Stimulated activated CD4-positive, alpha-beta T cell treated with anti-CD3 and anti-CD28 coated beads, Interleukin-1b, Interleukin-23, amount 100 ng/mL, for 1 hour (primary cell): ENCODE results near the gene IFITM2.
"Not testable (repeated sequence)": the region's sequence is repeated elsewhere in the genome, so short reads cannot be mapped to it uniquely, and the experiment has no call there.

ENCODE experiments used
- DNase-seq, 2 donors: peaks; one replicate each; pipeline ENCODE4 v3.0.0-alpha.2; 2020; ENCODE audit warnings: low read depth in 2 of 2

The IFITM2 gene

GRCh38 chr11:307766-308708, at the start of gene IFITM2:
IFITM2 (plus strand) TSS chr11:307816; CDS start chr11:308193, 377 bp downstream.
- not testable (repeated sequence) for DNase-seq

DNA sequence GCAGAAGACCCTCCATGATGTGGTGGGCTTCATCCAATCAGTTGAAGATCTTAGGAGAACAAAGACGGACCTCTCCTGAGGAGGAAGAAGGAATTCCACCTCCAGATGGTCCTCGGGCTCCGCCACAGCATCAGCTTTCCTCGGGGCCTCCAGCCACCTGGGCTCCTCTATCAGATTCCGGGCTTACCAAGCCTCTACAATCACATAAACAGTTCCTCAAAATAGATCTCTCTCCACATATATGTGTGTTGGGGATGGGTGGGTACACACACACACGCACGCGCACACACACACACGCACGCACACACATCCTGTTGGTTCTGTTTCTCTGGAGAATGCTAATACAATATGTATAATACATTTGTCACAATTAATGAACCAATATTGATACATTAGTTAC, 48.2 kb upstream of the IFITM2 start:
- no peak for DNase-seq

DNA sequence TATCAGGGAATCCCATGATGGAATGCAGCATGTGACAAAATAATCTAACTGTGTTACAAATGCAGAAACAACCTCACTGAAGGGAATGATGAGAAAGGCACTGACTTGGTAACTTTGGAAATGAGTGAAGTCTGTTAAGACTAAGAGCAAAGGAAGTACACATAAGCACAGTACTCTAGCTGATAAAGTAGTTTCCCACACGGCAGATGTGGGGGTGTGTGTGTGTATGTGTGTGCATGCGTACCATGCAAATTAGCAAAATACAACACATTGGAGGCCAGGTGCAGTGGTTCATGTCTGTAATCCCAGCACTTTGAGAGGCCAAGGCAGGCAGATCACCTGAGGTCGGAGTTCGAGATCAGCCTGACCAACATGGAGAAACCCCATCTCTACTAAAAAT, 46.0 kb upstream of the IFITM2 start:
- no peak for DNase-seq

GRCh38 chr11:266676-267439, 40.8 kb upstream of the IFITM2 start:
- DNase-seq: no peak

GRCh38 chr11:267491-267994, 40.1 kb upstream of the IFITM2 start:
- no peak for DNase-seq

DNA sequence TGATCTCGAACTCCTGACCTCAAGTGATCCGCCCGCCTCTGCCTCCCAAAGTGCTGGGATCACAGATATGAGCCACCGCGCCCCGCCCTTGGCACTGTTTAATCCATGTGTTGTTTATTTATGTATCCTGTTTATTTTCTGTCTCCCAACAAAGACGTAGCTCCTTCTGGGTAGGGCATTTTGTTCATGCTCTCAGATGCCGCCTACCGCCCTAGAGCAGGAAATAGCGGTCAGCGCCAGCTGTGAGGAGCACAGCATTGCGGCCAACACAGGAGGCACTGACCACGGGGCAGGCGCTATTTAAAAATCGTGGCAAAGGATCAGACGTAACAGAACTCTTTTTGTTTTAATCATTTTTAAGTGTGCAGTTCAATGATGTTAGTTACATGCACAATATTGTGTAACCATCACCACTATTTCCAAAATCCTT, 38.9 kb upstream of the IFITM2 start:
- not testable (repeated sequence) for DNase-seq

DNA sequence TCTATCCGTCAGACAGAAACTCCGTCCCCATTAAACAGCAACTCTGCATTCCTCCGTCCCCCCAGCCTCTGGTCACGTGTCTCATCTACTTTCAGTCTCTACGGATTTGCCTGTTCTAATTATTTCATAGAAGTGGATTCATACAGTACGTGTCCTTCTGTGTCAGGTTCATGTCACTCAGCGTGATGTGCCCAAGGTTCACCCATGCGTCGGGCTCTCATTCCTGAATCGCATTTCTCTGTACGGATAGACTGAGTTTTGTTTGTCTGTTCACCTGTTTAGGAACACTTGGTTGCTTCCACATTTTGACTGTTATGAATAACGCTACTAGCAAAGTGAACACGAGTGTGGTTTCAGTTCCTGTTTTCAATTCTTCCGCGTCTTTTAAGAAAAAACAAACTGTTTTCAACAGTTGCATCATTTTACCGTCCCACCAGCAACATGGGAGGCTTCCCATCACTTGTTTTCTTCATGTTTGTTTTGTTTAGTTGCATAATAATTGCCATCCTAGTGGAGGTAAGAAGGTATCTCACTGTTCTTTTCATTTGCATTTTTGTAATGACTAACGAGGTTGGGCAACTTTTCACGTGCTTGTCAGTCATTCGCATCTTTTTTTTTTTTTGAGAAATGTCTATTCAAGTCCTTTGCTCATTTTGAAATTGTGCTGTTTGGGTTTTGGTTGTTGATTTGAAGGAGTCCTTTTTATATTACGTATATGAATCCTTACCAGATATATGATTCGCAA, 38.3 kb upstream of the IFITM2 start:
- no peak for DNase-seq

DNA sequence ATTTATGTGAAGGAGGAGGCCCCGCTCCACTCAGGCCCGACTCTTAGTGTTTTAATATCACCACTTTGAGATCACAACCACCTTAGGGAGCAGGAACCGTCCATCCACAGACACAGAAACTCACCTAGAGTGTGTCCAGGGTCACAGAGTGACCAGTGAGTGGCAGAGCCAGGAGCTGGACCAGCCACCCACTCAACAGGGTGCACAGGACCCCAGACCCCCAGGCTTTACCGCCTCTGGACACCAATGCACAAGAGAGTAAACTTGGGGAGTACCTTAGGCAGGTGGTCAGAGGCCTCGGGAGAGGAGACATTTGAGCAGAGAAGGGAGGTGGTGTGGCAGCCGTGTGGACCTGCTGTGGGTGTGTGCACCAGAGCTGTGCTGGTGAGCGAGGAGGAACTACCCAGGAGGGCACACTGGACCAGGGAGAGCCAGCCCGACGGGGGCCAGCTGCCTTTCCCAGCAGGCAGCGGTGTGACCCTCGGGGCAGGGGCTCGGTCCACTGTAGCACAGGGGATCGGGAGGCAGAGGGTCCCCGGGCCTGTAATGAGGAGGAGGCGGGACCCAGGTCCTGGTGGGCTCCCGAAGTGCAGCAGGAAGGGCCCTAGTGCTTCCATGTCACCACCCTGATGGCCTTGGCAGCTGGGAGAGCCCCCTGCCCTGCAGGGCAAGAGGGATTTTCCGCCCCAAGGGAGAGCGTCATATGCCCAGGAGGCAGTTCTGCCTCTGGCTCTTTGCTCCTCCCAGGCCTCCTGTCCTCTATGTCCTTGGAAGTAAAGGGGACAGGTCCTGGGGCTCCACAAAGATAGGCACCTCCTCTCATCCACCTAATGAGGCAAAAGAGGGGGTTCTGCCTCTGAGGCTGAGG, 36.9 kb upstream of the IFITM2 start:
- no peak for DNase-seq

DNA sequence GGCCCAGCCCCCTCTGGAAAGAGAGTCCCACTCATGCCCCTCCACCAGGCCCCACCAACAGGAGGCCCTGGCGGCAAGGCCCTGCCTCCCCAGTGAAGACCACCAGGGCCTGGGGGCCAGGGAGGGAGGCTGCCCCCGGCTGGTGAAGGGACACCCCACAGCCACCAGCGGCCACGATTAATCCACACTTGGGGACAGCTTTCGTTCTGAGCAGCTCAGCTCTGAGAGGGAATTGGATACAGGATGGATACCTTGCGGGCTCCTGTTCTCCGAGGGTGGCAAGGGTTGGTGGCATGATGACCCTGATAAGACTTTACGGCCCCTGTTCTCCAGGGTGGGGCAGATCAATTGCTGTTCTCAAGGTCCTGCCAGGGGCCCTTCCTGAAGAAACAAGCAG, 36.3 kb upstream of the IFITM2 start:
- no peak for DNase-seq

DNA sequence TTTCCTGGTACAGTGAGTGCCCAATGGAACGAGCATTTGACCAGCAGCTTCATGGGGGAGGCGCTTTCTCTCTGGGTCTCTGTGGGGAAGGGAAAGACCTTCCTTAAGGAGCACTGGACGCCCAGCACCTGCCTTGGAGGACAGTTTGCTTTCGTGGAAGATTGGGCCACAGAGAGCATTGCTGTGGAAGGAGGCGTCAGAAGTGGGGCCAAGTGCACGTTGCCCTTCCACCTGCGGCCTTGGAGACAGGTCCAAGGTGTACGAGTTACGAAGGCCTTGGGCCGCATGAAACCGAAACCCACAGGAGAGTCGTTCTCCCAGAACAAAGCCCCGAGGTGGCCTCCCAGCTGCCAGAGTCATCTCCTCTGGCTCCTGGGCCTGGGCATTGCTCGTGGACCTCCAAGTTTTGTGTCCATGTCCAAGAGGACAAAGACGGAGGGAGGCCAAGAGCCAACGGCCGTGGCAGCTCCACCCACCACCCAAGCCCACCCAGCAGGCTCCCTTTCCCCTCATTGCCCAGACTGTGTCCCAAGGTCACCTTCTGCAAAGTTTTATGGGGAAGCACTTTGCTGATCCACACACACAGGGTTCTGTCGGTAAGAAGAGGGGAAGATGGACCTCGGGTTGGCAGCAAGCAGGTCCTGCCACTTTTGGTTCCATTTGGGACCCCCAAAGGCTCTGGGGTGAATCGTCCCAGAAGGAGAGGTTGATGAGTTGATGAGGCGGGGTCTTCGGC, 35.3 kb upstream of the IFITM2 start:
- DNase-seq: no peak

DNA sequence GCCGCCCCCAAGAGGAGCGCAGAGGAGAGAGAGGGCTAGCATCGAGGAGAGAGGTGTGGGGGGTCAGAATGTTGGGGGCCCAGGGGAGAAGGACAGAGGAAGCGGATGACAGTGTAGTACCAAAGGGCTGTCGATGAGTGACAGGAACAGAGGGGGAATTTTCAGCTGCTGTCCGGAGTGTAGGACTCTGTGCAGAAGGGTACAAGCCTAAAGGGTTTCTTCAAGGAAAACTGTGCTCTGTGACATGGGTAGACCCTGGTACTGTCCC, 34.8 kb upstream of the IFITM2 start:
- no peak for DNase-seq

GRCh38 chr11:276219-276618, 31.4 kb upstream of the IFITM2 start:
- DNase-seq: no peak

DNA sequence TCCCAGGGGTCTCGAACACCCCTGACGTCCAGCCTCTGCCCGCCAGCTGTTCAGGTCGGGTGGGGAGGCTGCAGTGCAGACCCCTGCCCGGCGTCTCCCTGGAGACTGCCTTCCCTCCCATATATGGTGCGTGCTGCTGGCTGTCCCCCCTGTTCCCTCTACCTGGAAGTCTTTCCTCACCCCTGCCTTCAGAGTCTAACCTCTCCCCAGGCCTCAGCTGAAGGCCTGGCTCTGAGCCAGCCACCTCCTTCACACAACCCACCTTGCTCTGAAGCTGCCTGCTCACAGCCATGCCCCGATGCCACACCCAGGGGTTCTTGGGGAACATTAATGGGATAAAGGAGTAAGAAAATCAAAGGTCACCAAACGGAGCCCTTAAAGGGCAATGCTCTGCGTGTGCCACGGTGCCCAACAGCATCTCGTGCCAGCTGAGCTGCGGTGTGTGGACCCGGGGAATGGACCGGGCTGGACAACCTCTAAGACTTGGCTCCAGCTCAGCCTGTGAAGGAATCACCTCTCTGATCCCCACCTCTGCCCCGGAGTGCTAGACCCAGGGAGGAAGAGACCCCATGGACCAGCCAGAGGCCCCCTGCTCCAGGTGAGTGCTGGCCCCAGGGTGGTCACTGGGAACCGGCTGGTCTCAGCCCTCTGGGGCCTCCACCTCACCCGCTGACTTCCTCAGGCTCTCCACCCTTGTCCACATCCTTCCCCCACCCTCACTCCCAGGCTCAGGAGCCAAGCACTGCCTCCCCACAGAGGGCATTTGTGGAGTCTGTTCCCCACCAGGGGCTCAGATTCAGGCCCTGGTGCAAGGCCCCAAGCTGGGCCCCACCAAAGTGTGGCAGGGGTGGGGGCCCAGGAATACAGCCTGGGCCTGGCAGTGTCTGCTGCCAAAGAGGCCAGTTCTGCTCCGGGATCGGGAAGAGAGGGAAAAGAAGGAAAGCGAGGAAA, 29.3 kb upstream of the IFITM2 start, which contains the start of gene NLRP6:
Gene NLRP6, plus strand, starts transcription at position 407 of the 951 bp plus-strand sequence. Its CDS starts 163 bp downstream, at position 570.
- DNase-seq: no peak

- no peak for DNase-seq
Measured at GRCh38 chr11:279040-279965, 28.3 kb upstream of the IFITM2 start.

- no peak for DNase-seq
Measured at GRCh38 chr11:279966-280705, 27.5 kb upstream of the IFITM2 start.

GRCh38 chr11:280706-281485, 26.7 kb upstream of the IFITM2 start:
- no peak for DNase-seq
